Fibroblast of lung (primary cell): ENCODE results near the gene INTS4.

Experiments
- CTCF ChIP-seq, 2 donors: IDR thresholded peaks in 1 of 2; conservative IDR thresholded peaks in 1 of 2; 1 replicate in 1 of 2; 2 replicates in 1 of 2; pipeline ENCODE4 v1.5.1; 2011 to 2012; ENCODE audit warnings: low read length in 2 of 2, control low read depth in 1 of 2, inconsistent platforms in 1 of 2, low read depth in 1 of 2, mild to moderate bottlenecking in 1 of 2
- EZH2 ChIP-seq: IDR thresholded peaks from 2 replicates; pipeline ENCODE4 v1.5.1; 2012; ENCODE audit warnings: low read length, control low read depth, mild to moderate bottlenecking; ENCODE audit errors: missing control alignments

- no peak for TF ChIP-seq CTCF (conservative IDR thresholded peaks at IDR 0.05 in 1 of 2, IDR thresholded peaks at IDR 0.05 in 1 of 2; ENCODE audit: low read depth in 1 of 2, low read length in 2 of 2)
- TF ChIP-seq EZH2 = no peak
Measured at GRCh38 chr11:77886401-77886800, 108.1 kb downstream of the INTS4 start.
